GM20431 (cell line): ENCODE measurements around the gene HYPK.
"Not testable (repeated sequence)": the region's sequence is repeated elsewhere in the genome, so short reads cannot be mapped to it uniquely, and the experiment has no call there.

Source experiments
- in situ Hi-C: fragments of 300-500 bp; cut with MseI, MboI; formaldehyde crosslinking; loops from one replicate; pipeline ENCODE4 v1.15.0; 2020; ENCODE audit warnings: low sequenced_read_pairs; ENCODE audit not compliant: unreplicated experiment

Gene HYPK

DNA sequence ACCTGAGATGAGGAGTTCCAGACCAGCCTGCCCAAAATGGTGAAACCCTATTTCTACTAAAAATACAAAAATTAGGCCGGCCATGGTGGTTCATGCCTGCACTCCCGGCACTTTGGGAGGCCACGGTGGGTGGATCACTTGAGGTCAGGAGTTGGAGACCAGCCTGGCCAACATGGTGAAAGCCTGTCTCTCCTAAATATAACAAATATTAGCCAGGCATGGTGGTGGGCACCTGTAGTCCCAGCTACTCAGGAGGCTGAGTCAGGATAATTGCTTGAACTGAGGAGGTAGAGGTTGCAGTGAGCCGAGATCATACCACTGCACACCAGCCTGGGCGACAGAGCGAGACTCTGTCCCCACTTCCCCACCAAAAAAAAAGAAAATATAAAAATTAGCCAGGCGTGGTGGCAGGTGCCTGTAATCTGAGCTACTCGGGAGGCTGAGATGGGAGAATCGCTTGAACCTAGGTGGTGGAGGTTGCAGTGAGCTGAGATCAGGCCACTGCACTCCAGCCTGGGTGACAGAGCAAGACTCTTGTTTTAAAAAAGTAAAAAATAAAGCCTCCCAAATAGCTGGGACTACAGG, 30.4 kb downstream of the HYPK start:
- in situ Hi-C loops: not testable (repeated sequence)

DNA sequence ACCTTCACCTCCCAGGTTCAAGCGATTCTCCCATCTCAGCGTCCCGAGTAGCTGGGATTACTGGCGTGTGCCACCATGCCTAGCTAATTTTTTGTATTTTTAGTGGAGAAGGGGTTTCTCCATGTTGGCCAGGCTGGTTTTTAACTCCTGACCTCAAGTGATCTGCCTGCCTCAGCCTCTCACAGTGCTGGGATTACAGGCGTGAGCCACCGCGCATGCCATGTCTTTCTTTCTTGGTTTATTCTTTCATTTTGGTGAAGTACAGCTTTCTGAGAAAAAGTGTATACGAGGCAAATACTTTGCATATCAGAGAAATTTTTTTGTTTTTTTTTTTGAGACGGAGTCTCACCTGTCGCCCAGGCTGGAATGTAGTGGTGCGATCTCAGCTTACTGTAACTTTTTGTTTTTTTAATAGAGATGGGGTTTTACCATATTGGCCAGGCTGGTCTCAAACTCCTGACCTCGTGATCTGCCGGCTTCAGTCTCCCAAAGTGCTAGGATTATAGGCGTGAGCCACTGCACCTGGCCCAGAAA, 31.2 kb downstream of the HYPK start:
- in situ Hi-C loops: not testable (repeated sequence)

DNA sequence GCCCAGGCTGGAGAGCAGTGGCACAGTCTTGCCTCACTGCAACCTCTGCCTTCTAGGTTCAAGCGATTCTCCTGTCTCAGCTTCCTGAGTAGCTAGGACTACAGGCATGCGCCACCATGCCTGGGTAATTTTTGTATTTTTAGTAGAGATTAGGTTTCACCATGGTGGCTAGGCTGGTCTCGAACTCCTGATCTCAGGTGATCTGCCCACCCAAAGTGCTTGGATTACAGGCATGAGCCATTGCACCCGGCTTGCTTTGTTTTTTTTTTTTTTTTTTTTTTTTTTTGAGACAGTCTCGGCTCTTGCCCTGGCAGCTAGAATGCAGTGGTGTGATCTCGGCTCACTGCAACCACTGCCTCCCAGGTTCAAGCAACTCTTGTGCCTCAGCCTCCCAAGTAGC, 32.1 kb downstream of the HYPK start:
- in situ Hi-C loops: not testable (repeated sequence)

DNA sequence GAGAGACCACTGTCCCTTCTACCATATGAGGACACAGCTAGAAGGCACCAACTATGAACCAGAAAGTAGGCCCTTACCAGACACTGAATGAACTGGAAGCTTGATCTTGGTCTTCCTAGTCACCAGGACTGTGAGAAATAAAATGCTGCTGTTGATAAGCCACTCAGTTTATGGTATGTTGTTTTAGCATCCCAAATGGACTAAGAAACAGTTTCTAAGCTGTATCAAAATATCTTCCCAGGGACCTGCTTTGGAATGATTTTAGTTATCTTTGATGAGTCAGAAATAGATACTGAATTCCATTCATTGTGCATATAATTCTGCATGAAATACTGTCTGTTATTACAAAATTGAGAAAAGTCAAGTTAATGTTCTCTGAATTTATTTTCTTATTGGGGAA, 45.0 kb downstream of the HYPK start:
- in situ Hi-C loops: no loop called here

DNA sequence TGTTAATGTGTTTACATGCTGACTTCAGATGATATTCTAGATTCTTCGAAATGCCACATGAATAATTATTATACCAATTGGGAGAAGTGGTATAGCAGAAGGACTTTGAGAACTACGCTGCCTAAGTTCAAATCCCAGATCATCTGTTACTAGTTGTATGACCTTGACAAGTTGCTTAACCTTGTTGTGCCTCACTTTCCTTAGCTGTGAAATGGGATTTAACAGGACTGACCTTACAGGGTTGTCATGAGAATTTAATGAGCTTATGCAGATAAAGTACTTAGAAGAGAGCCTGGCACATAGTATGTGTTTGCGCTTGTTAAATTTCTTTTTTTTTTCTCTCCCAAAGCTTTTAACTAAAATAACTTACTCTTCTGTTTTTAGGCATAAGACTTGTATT, 50.9 kb downstream of the HYPK start:
- in situ Hi-C loops: no loop called here

DNA sequence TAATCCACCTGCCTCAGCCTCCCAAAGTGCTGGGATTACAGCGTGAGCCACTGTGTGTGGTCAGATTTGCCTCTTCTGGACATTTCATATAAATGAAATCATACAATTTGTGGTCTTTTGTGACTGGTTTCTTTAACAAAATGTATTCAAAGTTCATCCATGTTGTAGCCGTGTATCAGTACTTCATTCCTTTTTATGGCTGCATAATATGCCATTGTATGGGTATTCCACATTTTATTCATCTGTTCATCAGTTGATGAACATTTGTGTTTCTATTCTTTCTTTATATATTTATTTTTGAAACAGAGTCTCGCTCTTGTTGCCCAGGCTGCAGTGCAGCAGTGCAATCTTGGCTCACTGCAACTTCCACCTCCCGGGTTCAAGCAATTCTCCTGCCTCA, 52.2 kb downstream of the HYPK start:
- in situ Hi-C loops: no loop called here
